ENCODE measurements around the gene FNDC7.

FNDC7 gene

GRCh38 chr1:108767115-108767514, 54.4 kb downstream of the FNDC7 start:
- H2BK12ac ChIP-seq (ENCODE audit: low read length in 2 of 2): no peak overlapping the region
- H3K4ac ChIP-seq (ENCODE audit: low read depth in 1 of 2, low read length in 2 of 2): no peak overlapping the region
- H2BK5ac ChIP-seq (ENCODE audit: low read depth, low read length, poor library complexity, severe bottlenecking): no peak overlapping the region
- DNase-seq: no peak
- peaks cover 12 to 80% of the 10 kb centered on the region in 2 experiments for H3K36me3 ChIP-seq (ENCODE audit: control insufficient read depth in 1 of 2, insufficient read depth in 2 of 2, low read depth in 1 of 2, low read length in 2 of 2)
- H4K8ac ChIP-seq (ENCODE audit: low read length): no peak overlapping the region
- no peaks in the 10 kb centered on the region for H3K27me3 ChIP-seq (ENCODE audit: control insufficient read depth in 1 of 2, insufficient read depth in 1 of 2, low read length in 2 of 2)
- no peak overlapping the region for H3K14ac ChIP-seq (ENCODE audit: low read length in 2 of 2)
- H3K18ac ChIP-seq (ENCODE audit: low read depth in 1 of 2, low read length in 2 of 2): no peak overlapping the region
- H3K27ac ChIP-seq (ENCODE audit: low read length, poor library complexity, severe bottlenecking): no peak overlapping the region
- no peak overlapping the region for H2AK5ac ChIP-seq (ENCODE audit: low read length, severe bottlenecking)
- no peak overlapping the region for H3K23ac ChIP-seq (ENCODE audit: low read length in 2 of 2)
- no peak overlapping the region for H4K91ac ChIP-seq (ENCODE audit: low read length)
- no peak overlapping the region for H2AFZ ChIP-seq (ENCODE audit: low read depth, low read length)
- no peak overlapping the region for H3K4me3 ChIP-seq (ENCODE audit: insufficient read depth in 1 of 2, low read depth in 1 of 2, low read length in 2 of 2)
- H3K9me3 ChIP-seq (ENCODE audit: control insufficient read depth, low read length): no peaks in the 10 kb centered on the region
- no peaks in the 10 kb centered on the region for H3K4me1 ChIP-seq (ENCODE audit: control insufficient read depth, insufficient read depth, low read depth, low read length)
- no peak overlapping the region for H3K9ac ChIP-seq (ENCODE audit: low read length)
- no peak overlapping the region for H2BK15ac ChIP-seq (ENCODE audit: low read depth, poor library complexity, severe bottlenecking)
- peaks cover 29% of the 10 kb centered on the region for H3K79me1 ChIP-seq (replicated peaks; ENCODE audit: low read length, poor library complexity, severe bottlenecking)
- no peak overlapping the region for H2BK120ac ChIP-seq (ENCODE audit: low read depth, low read length)
- WGBS: 90% methylated on average over 1 of the region's 1 CpG
- no peak overlapping the region for H3K4me2 ChIP-seq (ENCODE audit: low read length, poor library complexity, severe bottlenecking)

DNA sequence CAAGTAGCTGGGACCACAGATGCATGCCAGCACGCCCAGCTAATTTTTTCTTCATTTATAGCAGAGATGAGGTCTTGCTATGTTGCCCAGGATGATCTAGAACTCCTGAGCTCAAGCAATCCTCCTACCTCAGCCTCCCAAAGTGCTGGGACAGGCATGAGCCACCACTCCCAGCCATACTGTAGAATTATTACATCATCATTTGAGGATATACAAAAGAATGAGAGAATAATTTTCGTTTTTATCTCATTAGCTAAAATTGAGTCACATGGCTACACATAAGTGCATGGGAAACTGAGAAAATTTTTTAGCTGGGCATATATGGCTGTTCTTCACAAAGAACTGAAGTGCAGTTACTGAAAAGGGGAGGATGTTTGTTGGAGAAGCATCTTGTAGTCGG, 55.0 kb downstream of the FNDC7 start:
- no peaks in the 10 kb centered on the region for H3K4me1 ChIP-seq (ENCODE audit: control insufficient read depth, insufficient read depth, low read depth, low read length)

DNA sequence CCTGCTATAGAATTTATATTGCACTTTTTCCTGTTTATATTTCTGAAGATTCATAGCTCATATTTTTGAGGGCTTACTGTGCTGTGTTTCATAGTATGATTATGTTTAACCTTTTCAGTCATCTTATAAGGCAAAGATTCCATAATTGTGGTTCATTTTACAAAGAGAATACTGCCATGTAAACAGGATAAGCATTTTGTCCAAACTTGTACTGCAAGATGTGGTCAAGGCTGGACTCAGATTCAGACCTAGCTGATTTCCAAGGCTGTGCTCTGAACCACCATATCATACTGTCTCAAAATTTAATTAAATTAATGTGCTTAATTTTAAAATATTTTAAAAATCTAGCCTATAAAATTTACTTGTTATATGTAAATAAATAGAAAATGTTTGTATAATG, 65.1 kb downstream of the FNDC7 start:
- no peak overlapping the region for H3K27ac ChIP-seq (ENCODE audit: low read length, poor library complexity, severe bottlenecking)
- no peak overlapping the region for H3K4me2 ChIP-seq (ENCODE audit: low read length, poor library complexity, severe bottlenecking)
- H3K4me3 ChIP-seq (ENCODE audit: insufficient read depth in 1 of 2, low read depth in 1 of 2, low read length in 2 of 2): no peak overlapping the region
- no peak overlapping the region for H4K8ac ChIP-seq (ENCODE audit: low read length)
- H2AK5ac ChIP-seq (ENCODE audit: low read length, severe bottlenecking): no peak overlapping the region
- H3K18ac ChIP-seq (ENCODE audit: low read depth in 1 of 2, low read length in 2 of 2): no peak overlapping the region
- H2BK12ac ChIP-seq (ENCODE audit: low read length in 2 of 2): no peak overlapping the region
- H2AFZ ChIP-seq (ENCODE audit: low read depth, low read length): no peak overlapping the region
- no peak overlapping the region for H4K91ac ChIP-seq (ENCODE audit: low read length)
- H2BK5ac ChIP-seq (ENCODE audit: low read depth, low read length, poor library complexity, severe bottlenecking): no peak overlapping the region
- H3K4me1 ChIP-seq (ENCODE audit: control insufficient read depth, insufficient read depth, low read depth, low read length): no peaks in the 10 kb centered on the region
- H3K36me3 ChIP-seq (ENCODE audit: control insufficient read depth in 1 of 2, insufficient read depth in 2 of 2, low read depth in 1 of 2, low read length in 2 of 2): peaks cover 10 to 94% of the 10 kb centered on the region in 2 experiments
- H3K79me1 ChIP-seq (replicated peaks; ENCODE audit: low read length, poor library complexity, severe bottlenecking): peaks cover 8% of the 10 kb centered on the region
- no peak overlapping the region for H3K4ac ChIP-seq (ENCODE audit: low read depth in 1 of 2, low read length in 2 of 2)
- no peak overlapping the region for H2BK15ac ChIP-seq (ENCODE audit: low read depth, poor library complexity, severe bottlenecking)
- no peak for DNase-seq
- H3K9ac ChIP-seq (ENCODE audit: low read length): no peak overlapping the region
- no peaks in the 10 kb centered on the region for H3K27me3 ChIP-seq (ENCODE audit: control insufficient read depth in 1 of 2, insufficient read depth in 1 of 2, low read length in 2 of 2)
- no peak overlapping the region for H3K14ac ChIP-seq (ENCODE audit: low read length in 2 of 2)
- H2BK120ac ChIP-seq (ENCODE audit: low read depth, low read length): no peak overlapping the region
- peaks cover 3% of the 10 kb centered on the region for H3K9me3 ChIP-seq (ENCODE audit: control insufficient read depth, low read length)
- no peak overlapping the region for H3K23ac ChIP-seq (ENCODE audit: low read length in 2 of 2)

More for the DNA sequence above, 55.0 kb downstream of the FNDC7 start:
- Histone ChIP-seq H3K23ac (ENCODE audit: low read length in 2 of 2) (no peak overlapping the region), H2AK5ac (ENCODE audit: low read length, severe bottlenecking) (no peak overlapping the region), H3K9me3 (ENCODE audit: control insufficient read depth, low read length) (no peaks in the 10 kb centered on the region), H3K9ac (ENCODE audit: low read length) (no peak overlapping the region), H3K4me2 (ENCODE audit: low read length, poor library complexity, severe bottlenecking) (no peak overlapping the region), H3K36me3 (ENCODE audit: control insufficient read depth in 1 of 2, insufficient read depth in 2 of 2, low read depth in 1 of 2, low read length in 2 of 2) (peaks cover 12 to 78% of the 10 kb centered on the region in 2 experiments), H3K14ac (ENCODE audit: low read length in 2 of 2) (no peak overlapping the region), H3K4ac (ENCODE audit: low read depth in 1 of 2, low read length in 2 of 2) (no peak overlapping the region), H2BK120ac (ENCODE audit: low read depth, low read length) (no peak overlapping the region), H3K27me3 (ENCODE audit: control insufficient read depth in 1 of 2, insufficient read depth in 1 of 2, low read length in 2 of 2) (no peaks in the 10 kb centered on the region), H3K18ac (ENCODE audit: low read depth in 1 of 2, low read length in 2 of 2) (no peak overlapping the region), H2BK15ac (ENCODE audit: low read depth, poor library complexity, severe bottlenecking) (no peak overlapping the region), H2BK5ac (ENCODE audit: low read depth, low read length, poor library complexity, severe bottlenecking) (no peak overlapping the region), H3K4me3 (ENCODE audit: insufficient read depth in 1 of 2, low read depth in 1 of 2, low read length in 2 of 2) (no peak overlapping the region), H4K8ac (ENCODE audit: low read length) (no peak overlapping the region), H4K91ac (ENCODE audit: low read length) (no peak overlapping the region), H2BK12ac (ENCODE audit: low read length in 2 of 2) (no peak overlapping the region), H3K79me1 (replicated peaks; ENCODE audit: low read length, poor library complexity, severe bottlenecking) (peaks cover 29% of the 10 kb centered on the region), H3K27ac (ENCODE audit: low read length, poor library complexity, severe bottlenecking) (no peak overlapping the region), H2AFZ (ENCODE audit: low read depth, low read length) (no peak overlapping the region)
- WGBS: 100% methylated on average over 2 of the region's 3 CpGs
- no peak for DNase-seq

GRCh38 chr1:108779455-108779854, 66.7 kb downstream of the FNDC7 start:
- Histone ChIP-seq H4K8ac (ENCODE audit: low read length) (no peak overlapping the region), H3K9ac (ENCODE audit: low read length) (no peak overlapping the region), H3K4me2 (ENCODE audit: low read length, poor library complexity, severe bottlenecking) (no peak overlapping the region), H4K91ac (ENCODE audit: low read length) (no peak overlapping the region), H2BK120ac (ENCODE audit: low read depth, low read length) (no peak overlapping the region), H3K4me1 (ENCODE audit: control insufficient read depth, insufficient read depth, low read depth, low read length) (no peaks in the 10 kb centered on the region), H2BK5ac (ENCODE audit: low read depth, low read length, poor library complexity, severe bottlenecking) (no peak overlapping the region), H3K14ac (ENCODE audit: low read length in 2 of 2) (no peak overlapping the region), H3K9me3 (ENCODE audit: control insufficient read depth, low read length) (peaks cover 15% of the 10 kb centered on the region), H3K36me3 (ENCODE audit: control insufficient read depth in 1 of 2, insufficient read depth in 2 of 2, low read depth in 1 of 2, low read length in 2 of 2) (peaks cover 10 to 94% of the 10 kb centered on the region in 2 experiments), H2BK12ac (ENCODE audit: low read length in 2 of 2) (no peak overlapping the region), H3K27me3 (ENCODE audit: control insufficient read depth in 1 of 2, insufficient read depth in 1 of 2, low read length in 2 of 2) (no peaks in the 10 kb centered on the region), H3K18ac (ENCODE audit: low read depth in 1 of 2, low read length in 2 of 2) (no peak overlapping the region), H3K23ac (ENCODE audit: low read length in 2 of 2) (no peak overlapping the region), H3K79me1 (replicated peaks; ENCODE audit: low read length, poor library complexity, severe bottlenecking) (peaks cover 5% of the 10 kb centered on the region), H2AFZ (ENCODE audit: low read depth, low read length) (no peak overlapping the region), H2AK5ac (ENCODE audit: low read length, severe bottlenecking) (no peak overlapping the region), H3K4me3 (ENCODE audit: insufficient read depth in 1 of 2, low read depth in 1 of 2, low read length in 2 of 2) (no peak overlapping the region), H3K4ac (ENCODE audit: low read depth in 1 of 2, low read length in 2 of 2) (no peak overlapping the region), H2BK15ac (ENCODE audit: low read depth, poor library complexity, severe bottlenecking) (no peak overlapping the region), H3K27ac (ENCODE audit: low read length, poor library complexity, severe bottlenecking) (no peak overlapping the region)
- no peak for DNase-seq
